SK-N-MC (cell line): Measurements from ENCODE around the gene SLC6A1.

Source experiments
- DNase-seq: peaks from one replicate; pipeline ENCODE4 v3.0.0-alpha.2; 2011; ENCODE audit warnings: low read depth, low spot score
- H3K27ac ChIP-seq: fragments of 200-600 bp; sonication (generic); 2 replicates; pipeline ENCODE4 v1.5.1; 2016; ENCODE audit warnings: mixed run types
- H3K36me3 ChIP-seq: fragments of 200-600 bp; sonication (generic); 2 replicates; pipeline ENCODE4 v1.6.1; 2017; ENCODE audit warnings: antibody characterized with exemption, low read length, mixed read lengths; ENCODE audit not compliant: insufficient read depth
- H3K4me3 ChIP-seq: fragments of 200-600 bp; sonication (generic); 2 replicates; pipeline ENCODE4 v1.5.1; 2016
- H3K9ac ChIP-seq: fragments of 200-600 bp; sonication (generic); 2 replicates; pipeline ENCODE4 v1.8.0; 2017; ENCODE audit warnings: mixed run types, mixed read lengths; ENCODE audit not compliant: insufficient read length
- H3K9me3 ChIP-seq: fragments of 200-600 bp; sonication (generic); 2 replicates; pipeline ENCODE4 v1.6.1; 2017; ENCODE audit warnings: low read depth, mild to moderate bottlenecking, antibody characterized with exemption, low read length, moderate library complexity, mixed read lengths
- EZH2 ChIP-seq: fragments of 200-600 bp; sonication (generic); IDR thresholded peaks from one replicate; pipeline ENCODE4 v1.6.1; 2017; ENCODE audit warnings: antibody characterized with exemption
- FOXP2 ChIP-seq: optimal IDR thresholded peaks from 2 replicates; pipeline ENCODE3; 2011; ENCODE audit warnings: mild to moderate bottlenecking, moderate library complexity; ENCODE audit not compliant: insufficient read depth; ENCODE audit errors: extremely low read length, control extremely low read depth
- POLR2AphosphoS5 ChIP-seq: IDR thresholded peaks from 2 replicates; pipeline ENCODE4 v1.6.1; 2012; ENCODE audit warnings: mild to moderate bottlenecking, low read depth, low read length, borderline replicate concordance

The SLC6A1 gene

DNA sequence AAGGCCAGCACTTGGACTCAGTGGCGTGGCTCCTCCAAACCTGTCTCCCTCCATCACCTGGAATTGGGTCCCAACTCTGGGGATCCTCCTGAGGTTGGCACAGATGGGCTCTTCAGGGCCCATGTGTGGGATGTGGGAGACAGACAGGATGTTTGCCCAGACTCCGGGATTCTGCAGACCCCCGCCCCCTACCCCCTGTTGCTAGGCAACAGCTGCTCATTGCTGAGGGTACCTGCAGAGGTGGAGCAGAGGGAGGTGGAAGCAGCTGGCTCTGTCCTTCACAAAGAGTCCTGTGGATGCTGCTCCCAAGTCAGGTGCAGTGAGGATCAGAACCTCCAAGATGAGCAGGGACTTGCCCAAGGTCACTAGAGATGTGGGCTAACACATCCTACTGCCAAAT is 40.0 kb upstream of the SLC6A1 start:
- no peaks in the 10 kb centered on the region for H3K9me3 ChIP-seq
- DNase-seq: no peak

DNA sequence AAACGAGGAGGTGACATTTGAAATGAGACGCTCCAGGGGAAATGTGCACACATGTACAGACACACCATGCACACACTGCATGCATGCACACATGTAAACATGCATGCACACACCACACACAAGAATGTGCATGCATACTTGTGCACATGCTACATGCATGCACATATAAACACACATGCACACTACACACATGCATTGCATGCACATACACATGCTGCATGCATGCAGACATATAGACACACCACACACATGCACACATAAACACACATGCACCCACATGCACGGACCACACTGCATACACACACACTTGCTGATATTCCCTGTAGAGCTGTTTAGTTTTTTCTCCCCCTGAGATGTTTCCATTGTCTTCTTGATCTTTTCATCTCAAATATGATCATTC is 37.8 kb upstream of the SLC6A1 start:
- H3K9me3 ChIP-seq: no peaks in the 10 kb centered on the region
- no peak overlapping the region for H3K4me3 ChIP-seq
- H3K36me3 ChIP-seq: no peaks in the 10 kb centered on the region
- no peak overlapping the region for H3K27ac ChIP-seq
- TF ChIP-seq FOXP2 (no peak), POLR2AphosphoS5 (no peak), EZH2 (no peak)
- DNase-seq: no peak
- no peak overlapping the region for H3K9ac ChIP-seq

More for the DNA sequence above, 40.0 kb upstream of the SLC6A1 start:
- H3K9ac ChIP-seq: no peak overlapping the region
- H3K36me3 ChIP-seq: no peaks in the 10 kb centered on the region
- no peak for TF ChIP-seq POLR2AphosphoS5
- no peak for TF ChIP-seq FOXP2
- no peak for TF ChIP-seq EZH2
- H3K4me3 ChIP-seq: no peak overlapping the region
- H3K27ac ChIP-seq: no peak overlapping the region

- no peak for DNase-seq
- Histone ChIP-seq H3K9ac (no peak overlapping the region), H3K36me3 (no peaks in the 10 kb centered on the region), H3K9me3 (no peaks in the 10 kb centered on the region), H3K27ac (no peak overlapping the region), H3K4me3 (no peak overlapping the region)
- TF ChIP-seq FOXP2 (no peak), POLR2AphosphoS5 (no peak), EZH2 (no peak)
Observed at GRCh38 chr3:10955711-10956453, 36.7 kb upstream of the SLC6A1 start.

GRCh38 chr3:10956531-10956930 is 36.0 kb upstream of the SLC6A1 start:
- no peak overlapping the region for H3K27ac ChIP-seq
- H3K9ac ChIP-seq: no peak overlapping the region
- no peaks in the 10 kb centered on the region for H3K9me3 ChIP-seq
- no peak overlapping the region for H3K4me3 ChIP-seq
- H3K36me3 ChIP-seq: no peaks in the 10 kb centered on the region
- DNase-seq: no peak
- TF ChIP-seq POLR2AphosphoS5: no peak
- TF ChIP-seq FOXP2: no peak
- TF ChIP-seq EZH2: no peak

DNA sequence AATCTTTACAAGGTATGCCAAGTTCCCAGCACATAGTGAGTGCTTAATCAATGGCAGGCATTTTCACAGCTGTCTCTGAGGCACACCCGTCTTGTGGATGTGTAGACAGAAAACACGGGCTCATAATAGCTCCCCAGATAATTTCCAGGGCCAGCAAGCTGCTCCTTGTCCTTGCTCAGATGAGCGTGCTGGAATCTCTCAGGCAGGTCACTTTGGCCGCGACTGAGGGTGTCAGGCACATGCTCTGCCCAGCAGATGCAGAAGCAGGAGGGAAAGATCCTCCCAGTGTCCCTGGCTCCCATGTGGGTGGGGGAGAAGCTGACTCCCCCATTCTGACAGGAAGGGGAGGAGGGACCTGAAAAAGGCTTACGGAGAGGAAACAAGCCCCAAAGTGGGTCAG is 35.6 kb upstream of the SLC6A1 start:
- no peak for TF ChIP-seq FOXP2
- no peak for TF ChIP-seq POLR2AphosphoS5
- TF ChIP-seq EZH2: no peak
- no peaks in the 10 kb centered on the region for H3K9me3 ChIP-seq
- H3K9ac ChIP-seq: no peak overlapping the region
- DNase-seq: no peak
- no peaks in the 10 kb centered on the region for H3K36me3 ChIP-seq
- no peak overlapping the region for H3K27ac ChIP-seq
- H3K4me3 ChIP-seq: no peak overlapping the region

- TF ChIP-seq FOXP2 (no peak), EZH2 (no peak), POLR2AphosphoS5 (no peak)
- no peak for DNase-seq
Observed at GRCh38 chr3:10957976-10958749, 34.4 kb upstream of the SLC6A1 start.

GRCh38 chr3:10960255-10960654 is 32.3 kb upstream of the SLC6A1 start:
- Histone ChIP-seq H3K36me3 (no peaks in the 10 kb centered on the region), H3K27ac (no peak overlapping the region), H3K9ac (no peak overlapping the region), H3K4me3 (no peak overlapping the region), H3K9me3 (no peaks in the 10 kb centered on the region)
- TF ChIP-seq EZH2 (no peak), FOXP2 (no peak), POLR2AphosphoS5 (no peak)
- no peak for DNase-seq

More at GRCh38 chr3:10957976-10958749, 34.4 kb upstream of the SLC6A1 start:
- H3K9ac ChIP-seq: no peak overlapping the region
- no peak overlapping the region for H3K4me3 ChIP-seq
- no peaks in the 10 kb centered on the region for H3K9me3 ChIP-seq
- H3K36me3 ChIP-seq: no peaks in the 10 kb centered on the region
- no peak overlapping the region for H3K27ac ChIP-seq

- DNase-seq: no peak
- Histone ChIP-seq H3K4me3 (no peak overlapping the region), H3K9ac (no peak overlapping the region), H3K9me3 (no peaks in the 10 kb centered on the region), H3K36me3 (no peaks in the 10 kb centered on the region), H3K27ac (no peak overlapping the region)
- no peak for TF ChIP-seq EZH2
- no peak for TF ChIP-seq FOXP2
- no peak for TF ChIP-seq POLR2AphosphoS5
Observed at GRCh38 chr3:10961921-10962320, 30.6 kb upstream of the SLC6A1 start.
